ENCODE results near the gene ASB16. TPM values are rescaled to one million over a fixed set of nuclear protein-coding genes. Genes with fewer than 3 reads are reported as not detected.
A peak's percentile ranks its signal among the peaks of the same experiment; 100 is the strongest.

ASB16 gene
- total and polyA plus RNA-seq, 10 of the 15 experiments (the other 5 are each of a cell fraction or from before 2014, with no cell fraction given) = 0.07 to 1.1 (median 0.44) TPM; not detected in 5

- no peak for TF ChIP-seq ZBTB11 (CRISPR knock-in tag; IDR thresholded peaks at IDR 0.05)
Observed at GRCh38 chr17:44170135-44170498, 387 bp upstream of the ASB16 start (continued).

- in situ Hi-C loops (cut with MboI) = no loop called here
- no peak overlapping the region for H3K27ac ChIP-seq (ENCODE audit: control insufficient read depth, insufficient read depth)
- BruUV-seq (replicated peaks) = no TSS peak
- H3K36me3 ChIP-seq (ENCODE audit: control insufficient read depth in 2 of 2, insufficient read depth in 2 of 2, low read length in 1 of 2) = peaks cover 0 to 4% of the 10 kb centered on the region in 2 experiments; a peak in 3 of 4 replicates
- no peaks in the 10 kb centered on the region for H3K79me2 ChIP-seq (ENCODE audit: control insufficient read depth, insufficient read depth, low read length)
- 84% methylated on average over 17 of the region's 17 CpGs for WGBS (ENCODE audit: insufficient coverage, insufficient replicate concordance, low lambda C conversion rate, missing lambda C conversion rate)
- no peaks in the 10 kb centered on the region for H4K20me1 ChIP-seq (ENCODE audit: control insufficient read depth, insufficient read depth)
- FAIRE-seq (no peak), DNase-seq (ENCODE audit: low read depth, low spot score) (no peak), ATAC-seq (no peak)
- H3K9ac ChIP-seq (ENCODE audit: control insufficient read depth, insufficient read depth, low read length) = no peak overlapping the region
- intact Hi-C loops (cut with micrococcal nuclease; ENCODE audit: unreplicated experiment) = no loop called here
- no peaks in the 10 kb centered on the region for H3K9me3 ChIP-seq (replicated peaks; ENCODE audit: control insufficient read depth, insufficient read depth, low read length)
- CTCF ChIA-PET = interaction anchor here (0.7 to 5.2 kb wide), 6 partner anchors 14 to 227 kb away, joined by 3 to 56 read pairs (median 4); partner anchors contain the start of gene PPY
- H3K4me3 ChIP-seq = no peak overlapping the region
- TF ChIP-seq POLR2A (IDR thresholded peaks at IDR 0.05; ENCODE audit: low read depth, low read length) = 0 out of 2 replicates have a peak, but pooled peaks have one; percentile 33
- TF ChIP-seq RB1 (IDR thresholded peaks at IDR 0.05; ENCODE audit: borderline replicate concordance) = no peak
- H2AFZ ChIP-seq (ENCODE audit: control insufficient read depth, low read depth, low read length) = no peak overlapping the region
- no peaks in the 10 kb centered on the region for H3K27me3 ChIP-seq (replicated peaks in 1 of 2; ENCODE audit: control insufficient read depth in 2 of 2, insufficient read depth in 2 of 2, low read length in 1 of 2)
- POLR2A ChIA-PET = no interaction called here
- peaks cover 5% of the 10 kb centered on the region for H3K4me1 ChIP-seq (ENCODE audit: control insufficient read depth, insufficient read depth, low read length)
- H3K4me2 ChIP-seq (ENCODE audit: control insufficient read depth, insufficient read depth) = no peak overlapping the region
- RAD21 ChIA-PET (ENCODE audit: unreplicated experiment) = interaction anchor here (1.1 kb wide), 1 partner anchor 13 kb away, joined by 3 read pairs; no protein-coding TSS in a partner anchor
- SMC1A ChIA-PET (ENCODE audit: uncharacterized antibody, unreplicated experiment) = interaction anchor here (0.8 kb wide), 1 partner anchor 20 kb away, joined by 4 read pairs; no protein-coding TSS in a partner anchor
Observed at GRCh38 chr17:44171931-44172455, 1.5 kb downstream of the ASB16 start.
